ENCODE results near the gene RBFOX1. TPM values are rescaled to one million over a fixed set of nuclear protein-coding genes. Genes with fewer than 3 reads are reported as not detected.

RBFOX1 gene
- total RNA-seq, 1 experiment from 2014 or later = not detected

GRCh38 chr16:7408700-7409365 lies 76.2 kb downstream of the RBFOX1 start:
- Histone ChIP-seq H2AFZ (ENCODE audit: low read depth, low read length, poor library complexity, severe bottlenecking) (no peak overlapping the region), H3K27ac (ENCODE audit: low read depth, low read length) (no peak overlapping the region), H3K79me2 (ENCODE audit: insufficient read depth, low read length) (no peaks in the 10 kb centered on the region), H3K4me2 (ENCODE audit: low read length) (no peak overlapping the region), H3K27me3 (ENCODE audit: insufficient read depth, low read length) (no peaks in the 10 kb centered on the region), H3K4me1 (ENCODE audit: control insufficient read depth in 1 of 2, insufficient read depth in 2 of 2, low read length in 2 of 2) (no peaks in the 10 kb centered on the region), H3K9me3 (ENCODE audit: control insufficient read depth in 1 of 2, insufficient read depth in 1 of 2, low read depth in 1 of 2, low read length in 2 of 2) (peaks cover 4 to 18% of the 10 kb centered on the region in 2 experiments; a peak in 2 of 4 replicates), H3K9me2 (ENCODE audit: insufficient read depth) (no peaks in the 10 kb centered on the region), H3K4me3 (replicated peaks in 1 of 2; ENCODE audit: low read depth in 1 of 2, low read length in 2 of 2) (no peak overlapping the region), H4K20me1 (ENCODE audit: insufficient read depth) (no peaks in the 10 kb centered on the region), H3K9ac (ENCODE audit: low read length) (no peak overlapping the region), H3K36me3 (ENCODE audit: control insufficient read depth in 1 of 2, insufficient read depth in 2 of 2, low read length in 2 of 2) (no peaks in the 10 kb centered on the region)
- no peak for DNase-seq (ENCODE audit: low read depth, low spot score)
- ATAC-seq = no peak
- TF ChIP-seq REST (IDR thresholded peaks at IDR 0.05; ENCODE audit: low read depth) = no peak
- RAD21 ChIA-PET (ENCODE audit: low non-redundant PET in 1 of 2, low total read pairs in 2 of 2, uncharacterized antibody in 2 of 2, unreplicated experiment in 2 of 2) = no interaction called here
- POLR2A ChIA-PET = no interaction called here
- BruUV-seq (replicated peaks) = no TSS peak
- CTCF ChIA-PET = no interaction called here
- intact Hi-C loops (cut with micrococcal nuclease) = no loop called here

- DNase-seq (ENCODE audit: low read depth, low spot score) (no peak), ATAC-seq (no peak)
- no peak overlapping the region for H3K9ac ChIP-seq (ENCODE audit: low read length)
- no peak overlapping the region for H3K4me3 ChIP-seq (replicated peaks in 1 of 2; ENCODE audit: low read depth in 1 of 2, low read length in 2 of 2)
- no peaks in the 10 kb centered on the region for H3K4me1 ChIP-seq (ENCODE audit: control insufficient read depth in 1 of 2, insufficient read depth in 2 of 2, low read length in 2 of 2)
- H3K9me3 ChIP-seq (ENCODE audit: control insufficient read depth in 1 of 2, insufficient read depth in 1 of 2, low read depth in 1 of 2, low read length in 2 of 2) = peaks cover 8 to 24% of the 10 kb centered on the region in 2 experiments; a peak in 3 of 4 replicates
- H3K4me2 ChIP-seq (ENCODE audit: low read length) = no peak overlapping the region
- TF ChIP-seq MAX (IDR thresholded peaks at IDR 0.05) (no peak), SP1 (IDR thresholded peaks at IDR 0.05; ENCODE audit: low read depth) (no peak), TCF7L2 (IDR thresholded peaks at IDR 0.05; ENCODE audit: borderline replicate concordance, extremely low read depth, insufficient read depth, insufficient read length) (no peak), CTCF (IDR thresholded peaks at IDR 0.05 in 2 of 3, conservative IDR thresholded peaks at IDR 0.05 in 1 of 3; ENCODE audit: borderline replicate concordance in 1 of 3, insufficient read depth in 1 of 3, low read depth in 2 of 3, low read length in 2 of 3) (no peak), ELF1 (IDR thresholded peaks at IDR 0.05; ENCODE audit: borderline replicate concordance, low read depth) (no peak), YY1 (IDR thresholded peaks at IDR 0.05; ENCODE audit: extremely low read depth, insufficient replicate concordance, low read depth, low read length) (no peak), ZFX (IDR thresholded peaks at IDR 0.05) (no peak), ZNF274 (IDR thresholded peaks at IDR 0.05; ENCODE audit: low read depth, low read length) (no peak), JUND (IDR thresholded peaks at IDR 0.05) (no peak)
- no peaks in the 10 kb centered on the region for H4K20me1 ChIP-seq (ENCODE audit: insufficient read depth)
- H3K79me2 ChIP-seq (ENCODE audit: insufficient read depth, low read length) = no peaks in the 10 kb centered on the region
- H3K36me3 ChIP-seq (ENCODE audit: control insufficient read depth in 1 of 2, insufficient read depth in 2 of 2, low read length in 2 of 2) = no peaks in the 10 kb centered on the region
- POLR2A ChIA-PET = no interaction called here
- RAD21 ChIA-PET (ENCODE audit: low non-redundant PET in 1 of 2, low total read pairs in 2 of 2, uncharacterized antibody in 2 of 2, unreplicated experiment in 2 of 2) = no interaction called here
- no peaks in the 10 kb centered on the region for H3K27me3 ChIP-seq (ENCODE audit: insufficient read depth, low read length)
- intact Hi-C loops (cut with micrococcal nuclease) = no loop called here
- H3K9me2 ChIP-seq (ENCODE audit: insufficient read depth) = no peaks in the 10 kb centered on the region
- H3K27ac ChIP-seq (ENCODE audit: low read depth, low read length) = no peak overlapping the region
- H2AFZ ChIP-seq (ENCODE audit: low read depth, low read length, poor library complexity, severe bottlenecking) = no peak overlapping the region
- CTCF ChIA-PET = no interaction called here
- BruUV-seq (replicated peaks) = no TSS peak
Observed at GRCh38 chr16:7419441-7419840, 86.8 kb downstream of the RBFOX1 start.
